PC-9 (cell line): ENCODE data around the gene LZTS2. TPM values are rescaled to one million over a fixed set of nuclear protein-coding genes. Genes with fewer than 3 reads are reported as not detected.

Experiments
- BruUV-seq: library from RNA; stranded (reverse); fragments of 400-500 nt; replicated peaks from 2 replicates; lab custom pipeline; 2021; lab: Mats Ljungman, UMichigan
- CTCF ChIA-PET: fragments of 300-600 bp; sonication (Branson Sonifier 250); formaldehyde crosslinking; loops from one replicate; lab custom pipeline; 2022; ENCODE audit warnings: antibody characterized with exemption; lab: Charles Lee
- POLR2A ChIA-PET: fragments of 300-600 bp; sonication (Branson Sonifier 250); formaldehyde crosslinking; loops from one replicate; lab custom pipeline; 2022; ENCODE audit warnings: antibody characterized with exemption; ENCODE audit not compliant: unreplicated experiment; lab: Charles Lee
- DNase-seq, 2 experiments: peaks; one replicate each; pipeline versions ENCODE4 v3.0.0 to v3.0.0-alpha.2; 2015 to 2022; ENCODE audit warnings: mixed read lengths in 1 of 2
- H2AFZ ChIP-seq: fragments of 200-600 bp; sonication (generic); 2 replicates; pipeline ENCODE4 v1.8.1; 2017; ENCODE audit warnings: antibody characterized with exemption
- H3F3A ChIP-seq: fragments of 200-600 bp; sonication (generic); 2 replicates; pipeline ENCODE4 v1.8.1; 2017; ENCODE audit warnings: antibody characterized with exemption, mild to moderate bottlenecking, low read depth; ENCODE audit not compliant: insufficient read depth
- H3K27ac ChIP-seq: fragments of 200-600 bp; sonication (generic); 2 replicates; pipeline ENCODE4 v1.6.1; 2016; ENCODE audit warnings: mixed run types
- H3K27me3 ChIP-seq: fragments of 200-600 bp; sonication (generic); 2 replicates; pipeline ENCODE4 v1.6.1; 2016; ENCODE audit warnings: low read depth, mixed run types; ENCODE audit not compliant: insufficient read depth
- H3K36me3 ChIP-seq: fragments of 200-600 bp; sonication (generic); 2 replicates; pipeline ENCODE4 v1.6.1; 2016; ENCODE audit warnings: low read depth, mixed run types
- H3K4me1 ChIP-seq: fragments of 200-600 bp; sonication (generic); replicated peaks from 2 replicates; pipeline ENCODE4 v1.6.1; 2016; ENCODE audit warnings: mixed run types; ENCODE audit not compliant: insufficient read depth
- H3K4me2 ChIP-seq: fragments of 200-600 bp; sonication (generic); 2 replicates; pipeline ENCODE4 v1.6.1; 2017; ENCODE audit warnings: mixed run types
- H3K4me3 ChIP-seq: fragments of 200-600 bp; sonication (generic); 2 replicates; pipeline ENCODE4 v1.6.1; 2016; ENCODE audit warnings: mixed run types
- H3K79me2 ChIP-seq: fragments of 200-600 bp; sonication (generic); 2 replicates; pipeline ENCODE4 v1.6.1; 2017; ENCODE audit warnings: low read depth, mixed run types
- H3K9me2 ChIP-seq: fragments of 200-600 bp; sonication (generic); 2 replicates; pipeline ENCODE4 v1.8.1; 2017; ENCODE audit warnings: mild to moderate bottlenecking; ENCODE audit not compliant: insufficient read depth
- H3K9me3 ChIP-seq: fragments of 200-600 bp; sonication (generic); 2 replicates; pipeline ENCODE4 v1.8.1; 2016; ENCODE audit warnings: low read depth; ENCODE audit not compliant: insufficient read depth
- H4K20me1 ChIP-seq: fragments of 200-600 bp; sonication (generic); 2 replicates; pipeline ENCODE4 v1.8.1; 2017; ENCODE audit not compliant: insufficient read depth
- EZH2 ChIP-seq: fragments of 200-600 bp; sonication (generic); IDR thresholded peaks from 2 replicates; pipeline ENCODE4 v1.8.0; 2017; ENCODE audit warnings: antibody characterized with exemption, low read depth
- intact Hi-C: fragments of 100-400 bp; cut with micrococcal nuclease; formaldehyde crosslinking; loops from one replicate; pipeline ENCODE4 v1.10.0; 2022; ENCODE audit not compliant: unreplicated experiment
- total RNA-seq: library from RNA; stranded (reverse); gene quantifications from 2 replicates; pipeline ENCODE4 v1.2.3, GENCODE V29; 2021
- TF ChIP-seq, protein P1 (sequence below): fragments of 200-600 bp; sonication (generic); conservative IDR thresholded peaks from 2 replicates; pipeline ENCODE4 v1.6.1; 2017; ENCODE audit warnings: mixed run types, antibody characterized with exemption, mild to moderate bottlenecking, moderate library complexity

LZTS2 gene
- total RNA-seq, 1 experiment from 2014 or later: 32.5 TPM

DNA sequence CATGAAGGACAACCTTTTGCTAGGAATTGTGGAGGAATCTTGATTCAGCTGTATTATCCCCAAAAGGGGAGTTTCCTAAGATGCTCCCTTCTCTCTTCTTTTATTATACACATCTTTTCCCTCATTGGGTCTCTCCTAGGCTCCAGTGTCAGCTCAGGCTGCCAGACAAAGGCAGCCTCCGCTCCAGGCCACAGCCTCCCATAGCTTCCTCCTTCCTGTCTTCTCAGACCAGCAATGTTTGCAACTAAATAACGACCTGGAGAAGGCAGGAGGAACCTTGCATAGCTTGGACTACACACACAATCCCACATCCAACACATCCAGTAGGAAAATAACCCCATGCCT, 43.7 kb downstream of the LZTS2 start:
- peak overlapping the region; percentile 84 for H2AFZ ChIP-seq
- peaks cover 21% of the 10 kb centered on the region for H3K4me1 ChIP-seq
- peak overlapping the region; percentile 64 for H3K4me3 ChIP-seq
- no peaks in the 10 kb centered on the region for H3K9me3 ChIP-seq
- no peak for DNase-seq
- peak overlapping the region; percentile 80 for H3K4me2 ChIP-seq
- H3F3A ChIP-seq: peaks cover 9% of the 10 kb centered on the region
- BruUV-seq: no TSS peak
- POLR2A ChIA-PET: interaction anchor here (0.5 to 1.1 kb wide), 4 partner anchors 11 to 56 kb away, joined by 3 to 11 read pairs (median 4); partner anchors contain the start of genes KAZALD1, MRPL43 and TWNK
- CTCF ChIA-PET: interaction anchor here (0.5 to 1.6 kb wide), 6 partner anchors 9 to 99 kb away, joined by 3 to 9 read pairs (median 4); no protein-coding TSS in a partner anchor
- H3K36me3 ChIP-seq: no peaks in the 10 kb centered on the region
- TF ChIP-seq EZH2: no peak
- TF ChIP-seq, protein P1, sequence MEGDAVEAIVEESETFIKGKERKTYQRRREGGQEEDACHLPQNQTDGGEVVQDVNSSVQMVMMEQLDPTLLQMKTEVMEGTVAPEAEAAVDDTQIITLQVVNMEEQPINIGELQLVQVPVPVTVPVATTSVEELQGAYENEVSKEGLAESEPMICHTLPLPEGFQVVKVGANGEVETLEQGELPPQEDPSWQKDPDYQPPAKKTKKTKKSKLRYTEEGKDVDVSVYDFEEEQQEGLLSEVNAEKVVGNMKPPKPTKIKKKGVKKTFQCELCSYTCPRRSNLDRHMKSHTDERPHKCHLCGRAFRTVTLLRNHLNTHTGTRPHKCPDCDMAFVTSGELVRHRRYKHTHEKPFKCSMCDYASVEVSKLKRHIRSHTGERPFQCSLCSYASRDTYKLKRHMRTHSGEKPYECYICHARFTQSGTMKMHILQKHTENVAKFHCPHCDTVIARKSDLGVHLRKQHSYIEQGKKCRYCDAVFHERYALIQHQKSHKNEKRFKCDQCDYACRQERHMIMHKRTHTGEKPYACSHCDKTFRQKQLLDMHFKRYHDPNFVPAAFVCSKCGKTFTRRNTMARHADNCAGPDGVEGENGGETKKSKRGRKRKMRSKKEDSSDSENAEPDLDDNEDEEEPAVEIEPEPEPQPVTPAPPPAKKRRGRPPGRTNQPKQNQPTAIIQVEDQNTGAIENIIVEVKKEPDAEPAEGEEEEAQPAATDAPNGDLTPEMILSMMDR: no peak
- no peaks in the 10 kb centered on the region for H3K79me2 ChIP-seq
- no peaks in the 10 kb centered on the region for H3K9me2 ChIP-seq
- no peaks in the 10 kb centered on the region for H3K27me3 ChIP-seq
- intact Hi-C loops: loop anchor here (10.0 kb wide), 1 partner anchor 531 kb away; no protein-coding TSS in a partner anchor
- H4K20me1 ChIP-seq: no peaks in the 10 kb centered on the region
- peak overlapping the region; percentile 79 for H3K27ac ChIP-seq

DNA sequence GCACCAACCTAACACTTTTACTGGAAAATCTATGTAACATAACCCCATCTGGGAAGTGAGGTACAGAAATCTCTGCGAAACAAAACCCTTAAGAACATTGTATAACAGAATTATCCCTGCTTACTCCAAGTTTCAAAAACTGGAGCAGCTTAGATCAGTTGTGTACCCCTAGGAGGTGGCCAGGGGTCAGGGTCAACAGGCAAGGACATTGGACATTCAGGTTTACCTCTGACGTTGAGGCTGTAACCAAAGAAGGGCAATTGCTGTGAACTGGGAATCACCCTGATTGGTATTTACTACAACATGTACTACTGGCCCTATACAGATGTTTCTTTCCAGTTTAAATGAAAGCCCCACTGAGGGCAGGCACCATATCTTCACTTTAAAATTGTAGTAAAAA, 44.5 kb downstream of the LZTS2 start:
- BruUV-seq: no TSS peak
- DNase-seq: no peak
- H3K4me2 ChIP-seq: peak overlapping the region; percentile 80; the same call in 1 of the 2 replicates
- H2AFZ ChIP-seq: no peak overlapping the region
- POLR2A ChIA-PET: no interaction called here
- TF ChIP-seq, protein P1: no peak
- no peak for TF ChIP-seq EZH2
- CTCF ChIA-PET: interaction anchor here (0.5 to 1.6 kb wide), 3 partner anchors 8 to 98 kb away, joined by 3 to 9 read pairs (median 7); no protein-coding TSS in a partner anchor
- no peak overlapping the region for H3K4me3 ChIP-seq
- no peak overlapping the region for H3K27ac ChIP-seq
- H3K36me3 ChIP-seq: no peaks in the 10 kb centered on the region
- intact Hi-C loops: loop anchor here (10.0 kb wide), 1 partner anchor 531 kb away; no protein-coding TSS in a partner anchor
- no peaks in the 10 kb centered on the region for H4K20me1 ChIP-seq
- no peaks in the 10 kb centered on the region for H3K9me3 ChIP-seq
- H3K27me3 ChIP-seq: no peaks in the 10 kb centered on the region
- H3K9me2 ChIP-seq: no peaks in the 10 kb centered on the region
- H3K4me1 ChIP-seq: peaks cover 21% of the 10 kb centered on the region
- H3F3A ChIP-seq: peaks cover 9% of the 10 kb centered on the region
- H3K79me2 ChIP-seq: no peaks in the 10 kb centered on the region

GRCh38 chr10:101046332-101047238, 47.0 kb downstream of the LZTS2 start:
- Histone ChIP-seq H3K4me2 (no peak overlapping the region), H2AFZ (no peak overlapping the region), H3F3A (peaks cover 9% of the 10 kb centered on the region), H3K27ac (no peak overlapping the region), H3K36me3 (no peaks in the 10 kb centered on the region), H4K20me1 (no peaks in the 10 kb centered on the region), H3K9me2 (no peaks in the 10 kb centered on the region), H3K4me1 (peaks cover 19% of the 10 kb centered on the region), H3K4me3 (no peak overlapping the region), H3K27me3 (no peaks in the 10 kb centered on the region), H3K79me2 (no peaks in the 10 kb centered on the region), H3K9me3 (no peaks in the 10 kb centered on the region)
- BruUV-seq: no TSS peak
- intact Hi-C loops: loop anchor here (10.0 kb wide), 1 partner anchor 528 kb away; no protein-coding TSS in a partner anchor
- ChIA-PET CTCF (interaction anchor here (0.6 to 0.7 kb wide), 2 partner anchors 15 to 432 kb away, joined by 4 to 15 read pairs; no protein-coding TSS in a partner anchor), POLR2A (no interaction called here)
- no peak for DNase-seq
- TF ChIP-seq EZH2: no peak
- TF ChIP-seq, protein P1: no peak
